GM06990 (cell line): ENCODE results near the gene PRR14.
A peak's percentile ranks its signal among the peaks of the same experiment; 100 is the strongest.

Experiments
- DNase-seq: peaks from one replicate; pipeline ENCODE4 v3.0.0-alpha.2; 2011; ENCODE audit not compliant: insufficient read length; ENCODE audit errors: extremely low read depth
- H3K27me3 ChIP-seq: replicated peaks from 2 replicates; pipeline ENCODE4 v1.6.0; 2011; ENCODE audit warnings: low read length; ENCODE audit not compliant: control insufficient read depth, insufficient read depth
- H3K36me3 ChIP-seq: 2 replicates; pipeline ENCODE4 v1.5.1; 2011; ENCODE audit warnings: low read length; ENCODE audit not compliant: control insufficient read depth, insufficient read depth
- H3K4me3 ChIP-seq: replicated peaks from 2 replicates; pipeline ENCODE4 v1.5.1; 2011; ENCODE audit warnings: low read depth, mild to moderate bottlenecking, control low read depth, low read length
- CTCF ChIP-seq: IDR thresholded peaks from 2 replicates; pipeline ENCODE4 v1.5.1; 2011; ENCODE audit warnings: low read length, control low read depth, mild to moderate bottlenecking, inconsistent platforms; ENCODE audit not compliant: insufficient read depth, poor library complexity, severe bottlenecking

Gene PRR14

GRCh38 chr16:30637944-30638343 lies 12.8 kb upstream of the PRR14 start:
- Histone ChIP-seq H3K36me3 (no peaks in the 10 kb centered on the region), H3K27me3 (no peaks in the 10 kb centered on the region), H3K4me3 (no peak overlapping the region)
- DNase-seq: no peak
- TF ChIP-seq CTCF: peak; percentile 56

GRCh38 chr16:30641378-30641982 lies 9.3 kb upstream of the PRR14 start:
- TF ChIP-seq CTCF: no peak
- no peaks in the 10 kb centered on the region for H3K27me3 ChIP-seq
- H3K4me3 ChIP-seq: no peak overlapping the region
- no peak for DNase-seq
- no peaks in the 10 kb centered on the region for H3K36me3 ChIP-seq

GRCh38 chr16:30644334-30644830 lies 6.4 kb upstream of the PRR14 start:
- H3K36me3 ChIP-seq: no peaks in the 10 kb centered on the region
- no peaks in the 10 kb centered on the region for H3K27me3 ChIP-seq
- H3K4me3 ChIP-seq: no peak overlapping the region
- no peak for TF ChIP-seq CTCF
- no peak for DNase-seq

GRCh38 chr16:30645727-30646126 lies 5.0 kb upstream of the PRR14 start:
- H3K4me3 ChIP-seq: no peak overlapping the region
- H3K27me3 ChIP-seq: no peaks in the 10 kb centered on the region
- TF ChIP-seq CTCF: no peak
- H3K36me3 ChIP-seq: no peaks in the 10 kb centered on the region
- no peak for DNase-seq

- DNase-seq: no peak
- no peak overlapping the region for H3K4me3 ChIP-seq
- H3K36me3 ChIP-seq: no peaks in the 10 kb centered on the region
- TF ChIP-seq CTCF: no peak
- H3K27me3 ChIP-seq: no peaks in the 10 kb centered on the region
These were observed 3.5 kb upstream of the PRR14 start for GRCh38 chr16:30647274-30647571.
